C4-2B (cell line): ENCODE data around the gene C19orf67.

ENCODE experiments used
- ZFX ChIP-seq: fragments of 450-650 bp; IDR thresholded peaks from 2 replicates; pipeline ENCODE4 v1.6.1; 2017
- TF ChIP-seq, protein P1 (sequence below): fragments of 450-650 bp; conservative IDR thresholded peaks from 2 replicates; pipeline ENCODE4 v1.5.1; 2017; ENCODE audit warnings: mild to moderate bottlenecking

DNA sequence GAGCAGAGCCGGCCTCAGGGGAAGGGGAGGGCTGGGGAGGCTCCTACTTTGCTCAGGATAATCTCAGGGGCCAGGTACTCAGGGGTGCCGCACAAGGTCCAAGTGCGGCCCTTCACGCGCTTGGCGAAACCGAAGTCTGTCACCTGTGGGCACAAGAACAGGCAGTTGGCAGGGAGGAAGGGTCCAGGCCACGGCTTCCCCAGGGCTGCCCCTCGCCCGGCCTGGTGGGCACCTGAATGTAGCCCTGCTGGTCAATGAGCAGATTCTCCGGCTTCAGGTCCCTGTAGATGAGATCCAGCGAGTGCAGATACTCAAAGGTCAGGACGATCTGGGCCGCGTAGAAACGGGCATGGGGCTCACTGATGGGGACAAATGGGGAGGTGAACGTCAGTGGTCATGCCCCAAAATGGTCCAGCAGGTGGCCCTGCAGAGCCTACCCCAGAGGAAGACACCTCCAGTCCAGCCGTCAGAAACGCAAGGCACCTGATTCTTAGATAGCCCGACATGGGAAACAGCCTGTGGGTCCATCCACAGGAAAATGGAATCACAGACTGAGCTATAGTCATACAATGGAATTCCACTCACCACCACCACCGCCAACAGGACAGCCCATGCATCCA lies 12.1 kb upstream of the C19orf67 start:
- TF ChIP-seq, protein P1, sequence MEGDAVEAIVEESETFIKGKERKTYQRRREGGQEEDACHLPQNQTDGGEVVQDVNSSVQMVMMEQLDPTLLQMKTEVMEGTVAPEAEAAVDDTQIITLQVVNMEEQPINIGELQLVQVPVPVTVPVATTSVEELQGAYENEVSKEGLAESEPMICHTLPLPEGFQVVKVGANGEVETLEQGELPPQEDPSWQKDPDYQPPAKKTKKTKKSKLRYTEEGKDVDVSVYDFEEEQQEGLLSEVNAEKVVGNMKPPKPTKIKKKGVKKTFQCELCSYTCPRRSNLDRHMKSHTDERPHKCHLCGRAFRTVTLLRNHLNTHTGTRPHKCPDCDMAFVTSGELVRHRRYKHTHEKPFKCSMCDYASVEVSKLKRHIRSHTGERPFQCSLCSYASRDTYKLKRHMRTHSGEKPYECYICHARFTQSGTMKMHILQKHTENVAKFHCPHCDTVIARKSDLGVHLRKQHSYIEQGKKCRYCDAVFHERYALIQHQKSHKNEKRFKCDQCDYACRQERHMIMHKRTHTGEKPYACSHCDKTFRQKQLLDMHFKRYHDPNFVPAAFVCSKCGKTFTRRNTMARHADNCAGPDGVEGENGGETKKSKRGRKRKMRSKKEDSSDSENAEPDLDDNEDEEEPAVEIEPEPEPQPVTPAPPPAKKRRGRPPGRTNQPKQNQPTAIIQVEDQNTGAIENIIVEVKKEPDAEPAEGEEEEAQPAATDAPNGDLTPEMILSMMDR, result no peak
- no peak for TF ChIP-seq ZFX
